LNCaP clone FGC (cell line): Measurements from ENCODE around the gene C4orf54.

Source experiments
- DNase-seq: peaks from one replicate; pipeline ENCODE4 v3.0.0-alpha.2; 2011; ENCODE audit warnings: low read depth
- H3K4me3 ChIP-seq: 2 replicates; pipeline ENCODE4 v1.5.1; 2011; ENCODE audit warnings: mild to moderate bottlenecking, low read depth, low read length, control low read depth
- TF ChIP-seq, protein P1 (sequence below): IDR thresholded peaks from 2 replicates; pipeline ENCODE4 v1.5.1; 2012; ENCODE audit warnings: mild to moderate bottlenecking; ENCODE audit not compliant: control insufficient read depth, insufficient read depth; ENCODE audit errors: extremely low read depth

The C4orf54 gene

DNA sequence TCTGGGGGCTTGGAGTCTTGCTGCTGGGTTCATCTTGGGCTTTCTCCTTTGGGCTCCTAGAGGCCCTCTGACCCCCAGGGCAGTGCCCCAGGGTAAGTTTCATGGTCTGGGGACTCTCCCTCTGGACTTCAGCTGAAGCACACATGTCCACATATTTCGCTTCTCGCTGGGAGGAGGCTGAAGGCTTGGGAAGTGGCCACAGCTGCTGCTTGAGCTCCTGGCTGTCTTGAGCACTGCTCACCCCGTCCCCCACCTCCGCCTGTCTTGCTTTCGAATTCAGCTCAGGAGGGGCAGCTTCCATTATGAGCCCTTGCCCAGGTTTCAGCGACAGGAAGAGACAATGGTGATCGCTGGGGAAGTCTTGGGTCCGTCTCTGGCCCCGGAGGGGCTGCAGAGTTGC is 3.7 kb downstream of the C4orf54 start:
- DNase-seq = no peak
- TF ChIP-seq, protein P1, sequence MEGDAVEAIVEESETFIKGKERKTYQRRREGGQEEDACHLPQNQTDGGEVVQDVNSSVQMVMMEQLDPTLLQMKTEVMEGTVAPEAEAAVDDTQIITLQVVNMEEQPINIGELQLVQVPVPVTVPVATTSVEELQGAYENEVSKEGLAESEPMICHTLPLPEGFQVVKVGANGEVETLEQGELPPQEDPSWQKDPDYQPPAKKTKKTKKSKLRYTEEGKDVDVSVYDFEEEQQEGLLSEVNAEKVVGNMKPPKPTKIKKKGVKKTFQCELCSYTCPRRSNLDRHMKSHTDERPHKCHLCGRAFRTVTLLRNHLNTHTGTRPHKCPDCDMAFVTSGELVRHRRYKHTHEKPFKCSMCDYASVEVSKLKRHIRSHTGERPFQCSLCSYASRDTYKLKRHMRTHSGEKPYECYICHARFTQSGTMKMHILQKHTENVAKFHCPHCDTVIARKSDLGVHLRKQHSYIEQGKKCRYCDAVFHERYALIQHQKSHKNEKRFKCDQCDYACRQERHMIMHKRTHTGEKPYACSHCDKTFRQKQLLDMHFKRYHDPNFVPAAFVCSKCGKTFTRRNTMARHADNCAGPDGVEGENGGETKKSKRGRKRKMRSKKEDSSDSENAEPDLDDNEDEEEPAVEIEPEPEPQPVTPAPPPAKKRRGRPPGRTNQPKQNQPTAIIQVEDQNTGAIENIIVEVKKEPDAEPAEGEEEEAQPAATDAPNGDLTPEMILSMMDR = no peak
- H3K4me3 ChIP-seq = no peak overlapping the region

DNA sequence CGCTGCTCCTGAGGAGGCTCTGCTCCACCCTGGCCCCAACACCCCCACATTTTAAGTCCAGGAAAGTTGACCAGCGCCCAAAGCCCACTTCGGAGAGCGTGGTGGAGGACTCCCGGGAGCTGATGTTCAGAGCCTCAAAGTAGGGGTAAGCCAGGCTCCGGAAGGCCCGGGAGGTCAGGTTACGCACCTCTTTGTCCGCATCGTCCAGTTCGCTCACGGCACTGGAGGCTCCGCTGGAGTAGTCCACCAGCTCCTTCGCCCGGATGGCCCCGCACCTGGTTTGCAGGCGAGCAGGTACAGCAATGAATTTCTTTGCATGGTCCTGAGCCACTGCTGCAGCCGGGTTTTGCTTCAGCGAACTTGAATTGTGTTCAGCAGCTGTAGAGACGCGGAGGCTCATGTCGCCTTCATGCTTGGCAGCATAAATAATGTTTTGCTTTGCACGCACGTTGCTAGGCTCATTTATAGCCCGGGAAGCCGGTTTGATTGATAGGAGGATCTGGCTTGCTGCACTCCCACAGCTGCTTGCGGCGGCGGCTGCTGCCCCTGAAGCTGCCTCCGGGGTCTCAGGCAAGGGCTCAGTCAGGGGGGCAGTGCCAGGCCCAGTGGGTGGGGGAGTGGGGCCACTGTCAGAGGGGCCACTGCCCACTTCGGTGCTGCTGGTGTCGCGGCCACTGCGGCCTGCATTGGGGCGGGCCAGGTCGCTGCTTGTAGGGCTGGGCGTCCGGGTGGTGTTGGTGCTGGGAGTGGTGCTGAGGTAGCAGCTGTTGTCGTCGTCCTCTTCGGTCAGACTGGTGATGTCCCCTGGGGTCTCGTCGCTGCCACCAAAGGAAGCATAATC is 4.8 kb downstream of the C4orf54 start:
- TF ChIP-seq, protein P1 = no peak

DNA sequence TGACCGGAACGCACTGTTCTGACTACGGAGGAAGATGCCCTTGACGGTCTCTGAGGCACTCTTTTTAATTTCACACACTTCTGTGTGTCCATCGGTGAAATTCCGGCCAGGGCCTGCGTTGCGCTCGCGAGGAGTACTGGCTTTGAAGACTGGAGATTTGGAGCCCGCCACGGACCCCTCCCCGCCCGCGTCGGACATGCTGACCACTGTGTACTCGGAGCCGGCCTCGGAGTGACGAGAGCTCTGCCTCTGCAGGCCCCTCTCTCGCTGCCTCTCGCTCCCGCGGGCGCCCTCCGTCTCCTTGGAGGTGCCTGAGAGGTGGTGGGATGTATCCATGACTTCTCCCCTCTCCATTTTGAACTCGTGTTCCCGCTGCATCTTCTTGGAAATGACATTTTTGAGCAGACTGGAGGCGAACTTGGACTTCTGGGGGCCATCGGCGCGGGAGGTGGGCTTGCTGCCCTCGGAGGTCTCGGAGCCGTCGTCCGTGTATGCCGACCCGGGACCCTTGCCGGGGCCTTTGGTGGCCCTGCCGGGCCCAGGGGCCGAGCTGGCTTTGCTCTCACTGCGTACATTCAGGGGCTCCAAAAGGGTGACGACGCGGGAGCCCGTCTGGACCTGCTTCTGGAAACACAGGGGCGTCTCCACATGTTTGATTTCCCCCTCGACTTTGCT is 5.7 kb downstream of the C4orf54 start:
- DNase-seq = no peak
- TF ChIP-seq, protein P1 = no peak
- H3K4me3 ChIP-seq = no peak overlapping the region

More for the DNA sequence above, 4.8 kb downstream of the C4orf54 start:
- no peak overlapping the region for H3K4me3 ChIP-seq
- DNase-seq = no peak

DNA sequence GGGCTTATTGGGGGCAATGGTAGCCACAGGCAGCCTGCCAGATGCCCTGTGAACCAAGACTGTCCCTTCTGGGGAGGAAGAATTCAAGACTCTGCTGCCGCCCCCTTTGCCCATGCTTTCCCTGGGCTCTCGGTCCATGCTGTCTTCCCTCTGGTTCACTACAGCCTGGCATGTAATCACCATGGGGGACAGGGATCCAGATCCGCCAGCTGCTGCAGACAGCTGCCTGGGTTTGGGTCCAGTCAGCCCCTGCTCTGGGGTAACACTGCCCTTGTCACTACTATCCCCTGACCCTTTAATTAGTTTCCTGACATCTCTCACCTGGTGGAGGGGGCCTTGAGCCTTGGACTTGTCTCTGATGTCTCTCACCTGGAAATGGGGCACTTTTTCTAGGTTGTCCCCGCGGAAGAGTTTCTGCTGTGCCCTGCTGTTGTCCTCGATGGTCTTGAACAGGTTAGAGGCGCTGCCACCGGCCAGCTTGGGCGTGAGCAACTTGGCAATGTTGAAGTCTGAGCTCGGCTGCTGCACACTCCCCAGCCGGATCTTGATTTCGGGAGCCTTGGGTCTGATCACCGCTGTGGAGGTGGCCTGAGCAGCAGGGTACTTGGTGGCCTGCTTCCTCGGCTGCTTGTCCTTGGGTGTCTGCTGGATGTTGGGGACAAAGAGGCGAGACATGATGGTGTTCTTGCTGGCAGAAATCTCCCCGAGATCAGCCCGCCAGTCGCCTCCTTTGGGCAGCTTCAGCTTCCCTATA is 6.4 kb downstream of the C4orf54 start:
- H3K4me3 ChIP-seq = no peak overlapping the region
- no peak for DNase-seq
- TF ChIP-seq, protein P1 = no peak

DNA sequence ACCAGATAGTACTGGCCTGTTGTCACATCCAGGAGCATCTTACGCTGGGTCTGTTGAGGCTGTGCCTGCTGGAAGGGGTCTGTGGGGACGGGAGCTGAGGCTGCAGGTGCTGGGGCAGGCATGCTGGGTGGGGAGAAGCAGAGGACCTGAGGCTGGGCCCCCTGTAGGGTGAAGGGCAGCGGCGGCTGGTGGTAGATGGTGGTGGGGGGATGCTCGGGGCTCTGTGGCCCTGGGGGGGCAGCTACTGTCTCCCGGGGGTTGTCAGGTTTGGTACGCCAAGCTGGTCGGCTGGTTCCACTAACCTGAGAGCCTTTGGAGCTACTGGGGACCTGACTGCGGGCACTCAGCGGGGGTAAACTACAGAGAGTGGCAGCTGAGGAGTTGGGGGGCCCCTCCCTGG is 7.8 kb downstream of the C4orf54 start:
- DNase-seq = no peak
- no peak overlapping the region for H3K4me3 ChIP-seq
- TF ChIP-seq, protein P1 = no peak

DNA sequence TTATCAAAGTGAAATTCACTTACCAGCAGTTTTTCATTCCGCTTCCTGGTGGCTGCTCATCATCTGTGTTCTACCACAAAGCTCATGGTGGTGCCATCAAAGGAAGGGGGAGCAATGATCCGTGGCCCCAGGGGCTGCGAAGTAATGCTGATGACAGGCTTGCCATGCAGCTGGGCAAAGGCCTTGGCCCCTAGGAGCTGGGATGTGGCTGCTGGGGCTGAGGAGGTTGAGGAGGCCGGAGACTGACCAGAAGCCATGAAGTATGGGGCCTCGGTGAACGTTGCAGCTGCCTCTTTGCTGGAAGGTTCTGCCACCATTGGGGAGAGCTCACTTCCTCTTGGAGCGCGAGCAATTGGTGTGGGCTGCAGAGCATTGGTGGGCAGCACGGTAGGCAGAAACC is 8.4 kb downstream of the C4orf54 start:
- DNase-seq = no peak
- TF ChIP-seq, protein P1 = no peak
- no peak overlapping the region for H3K4me3 ChIP-seq
